ENCODE data around the gene RSPO4.

RSPO4 gene

GRCh38 chr20:955656-956055, 46.5 kb downstream of the RSPO4 start:
- Histone ChIP-seq H3K4me2 (ENCODE audit: low read length, poor library complexity, severe bottlenecking) (no peak overlapping the region), H3K4me3 (ENCODE audit: insufficient read depth in 1 of 2, low read depth in 1 of 2, low read length in 2 of 2) (no peak overlapping the region), H3K27me3 (ENCODE audit: control insufficient read depth in 1 of 2, insufficient read depth in 1 of 2, low read length in 2 of 2) (peaks cover 11 to 50% of the 10 kb centered on the region in 2 experiments), H4K8ac (ENCODE audit: low read length) (no peak overlapping the region), H4K91ac (ENCODE audit: low read length) (no peak overlapping the region), H3K14ac (ENCODE audit: low read length in 2 of 2) (no peak overlapping the region), H3K9me3 (ENCODE audit: control insufficient read depth, low read length) (no peaks in the 10 kb centered on the region), H2BK12ac (ENCODE audit: low read length in 2 of 2) (no peak overlapping the region), H3K23ac (ENCODE audit: low read length in 2 of 2) (no peak overlapping the region), H2BK15ac (ENCODE audit: low read depth, poor library complexity, severe bottlenecking) (no peak overlapping the region), H3K18ac (ENCODE audit: low read depth in 1 of 2, low read length in 2 of 2) (no peak overlapping the region), H2BK120ac (ENCODE audit: low read depth, low read length) (no peak overlapping the region), H2AFZ (ENCODE audit: low read depth, low read length) (no peak overlapping the region), H2AK5ac (ENCODE audit: low read length, severe bottlenecking) (no peak overlapping the region), H3K79me1 (replicated peaks; ENCODE audit: low read length, poor library complexity, severe bottlenecking) (no peaks in the 10 kb centered on the region), H3K36me3 (ENCODE audit: control insufficient read depth in 1 of 2, insufficient read depth in 2 of 2, low read depth in 1 of 2, low read length in 2 of 2) (no peaks in the 10 kb centered on the region), H3K4ac (ENCODE audit: low read depth in 1 of 2, low read length in 2 of 2) (no peak overlapping the region), H3K27ac (ENCODE audit: low read length, poor library complexity, severe bottlenecking) (no peak overlapping the region), H2BK5ac (ENCODE audit: low read depth, low read length, poor library complexity, severe bottlenecking) (no peak overlapping the region), H3K4me1 (ENCODE audit: control insufficient read depth, insufficient read depth, low read depth, low read length) (peaks cover 3% of the 10 kb centered on the region), H3K9ac (ENCODE audit: low read length) (no peak overlapping the region)
- 92% methylated on average over 5 of the region's 7 CpGs for WGBS
- DNase-seq = no peak

- WGBS = 40% methylated on average over 3 of the region's 3 CpGs
- no peak overlapping the region for H4K8ac ChIP-seq (ENCODE audit: low read length)
- no peak overlapping the region for H3K4ac ChIP-seq (ENCODE audit: low read depth in 1 of 2, low read length in 2 of 2)
These were observed 47.0 kb downstream of the RSPO4 start for GRCh38 chr20:955111-955510.

GRCh38 chr20:953742-954141, 48.4 kb downstream of the RSPO4 start:
- Histone ChIP-seq H3K4me3 (ENCODE audit: insufficient read depth in 1 of 2, low read depth in 1 of 2, low read length in 2 of 2) (no peak overlapping the region), H2BK15ac (ENCODE audit: low read depth, poor library complexity, severe bottlenecking) (no peak overlapping the region), H2BK5ac (ENCODE audit: low read depth, low read length, poor library complexity, severe bottlenecking) (no peak overlapping the region), H3K27ac (ENCODE audit: low read length, poor library complexity, severe bottlenecking) (no peak overlapping the region), H3K4me1 (ENCODE audit: control insufficient read depth, insufficient read depth, low read depth, low read length) (peaks cover 2% of the 10 kb centered on the region), H4K8ac (ENCODE audit: low read length) (no peak overlapping the region), H3K18ac (ENCODE audit: low read depth in 1 of 2, low read length in 2 of 2) (no peak overlapping the region), H2AK5ac (ENCODE audit: low read length, severe bottlenecking) (no peak overlapping the region), H2BK120ac (ENCODE audit: low read depth, low read length) (no peak overlapping the region), H3K36me3 (ENCODE audit: control insufficient read depth in 1 of 2, insufficient read depth in 2 of 2, low read depth in 1 of 2, low read length in 2 of 2) (no peaks in the 10 kb centered on the region), H2AFZ (ENCODE audit: low read depth, low read length) (no peak overlapping the region), H3K4ac (ENCODE audit: low read depth in 1 of 2, low read length in 2 of 2) (no peak overlapping the region), H3K9me3 (ENCODE audit: control insufficient read depth, low read length) (no peaks in the 10 kb centered on the region), H3K79me1 (replicated peaks; ENCODE audit: low read length, poor library complexity, severe bottlenecking) (no peaks in the 10 kb centered on the region), H3K23ac (ENCODE audit: low read length in 2 of 2) (no peak overlapping the region), H3K27me3 (ENCODE audit: control insufficient read depth in 1 of 2, insufficient read depth in 1 of 2, low read length in 2 of 2) (peaks cover 9 to 45% of the 10 kb centered on the region in 2 experiments), H2BK12ac (ENCODE audit: low read length in 2 of 2) (no peak overlapping the region), H3K9ac (ENCODE audit: low read length) (no peak overlapping the region), H3K4me2 (ENCODE audit: low read length, poor library complexity, severe bottlenecking) (no peak overlapping the region), H4K91ac (ENCODE audit: low read length) (no peak overlapping the region), H3K14ac (ENCODE audit: low read length in 2 of 2) (no peak overlapping the region)
- WGBS = 53% methylated on average over 9 of the region's 11 CpGs
- no peak for DNase-seq

More at GRCh38 chr20:955111-955510, 47.0 kb downstream of the RSPO4 start:
- H3K14ac ChIP-seq (ENCODE audit: low read length in 2 of 2) = no peak overlapping the region
- H2BK120ac ChIP-seq (ENCODE audit: low read depth, low read length) = no peak overlapping the region
- no peak overlapping the region for H3K4me2 ChIP-seq (ENCODE audit: low read length, poor library complexity, severe bottlenecking)
- H3K9me3 ChIP-seq (ENCODE audit: control insufficient read depth, low read length) = no peaks in the 10 kb centered on the region
- H3K79me1 ChIP-seq (replicated peaks; ENCODE audit: low read length, poor library complexity, severe bottlenecking) = no peaks in the 10 kb centered on the region
- no peak overlapping the region for H4K91ac ChIP-seq (ENCODE audit: low read length)
- no peak for DNase-seq
- peaks cover 11 to 48% of the 10 kb centered on the region in 2 experiments for H3K27me3 ChIP-seq (ENCODE audit: control insufficient read depth in 1 of 2, insufficient read depth in 1 of 2, low read length in 2 of 2)
- no peak overlapping the region for H2AK5ac ChIP-seq (ENCODE audit: low read length, severe bottlenecking)
- H3K9ac ChIP-seq (ENCODE audit: low read length) = no peak overlapping the region
- no peak overlapping the region for H3K27ac ChIP-seq (ENCODE audit: low read length, poor library complexity, severe bottlenecking)
- peaks cover 2% of the 10 kb centered on the region for H3K4me1 ChIP-seq (ENCODE audit: control insufficient read depth, insufficient read depth, low read depth, low read length)
- no peak overlapping the region for H3K18ac ChIP-seq (ENCODE audit: low read depth in 1 of 2, low read length in 2 of 2)
- no peak overlapping the region for H3K23ac ChIP-seq (ENCODE audit: low read length in 2 of 2)
- no peak overlapping the region for H2BK5ac ChIP-seq (ENCODE audit: low read depth, low read length, poor library complexity, severe bottlenecking)
- no peak overlapping the region for H2AFZ ChIP-seq (ENCODE audit: low read depth, low read length)
- no peak overlapping the region for H3K4me3 ChIP-seq (ENCODE audit: insufficient read depth in 1 of 2, low read depth in 1 of 2, low read length in 2 of 2)
- no peaks in the 10 kb centered on the region for H3K36me3 ChIP-seq (ENCODE audit: control insufficient read depth in 1 of 2, insufficient read depth in 2 of 2, low read depth in 1 of 2, low read length in 2 of 2)
- no peak overlapping the region for H2BK12ac ChIP-seq (ENCODE audit: low read length in 2 of 2)
- no peak overlapping the region for H2BK15ac ChIP-seq (ENCODE audit: low read depth, poor library complexity, severe bottlenecking)

- no peak overlapping the region for H3K14ac ChIP-seq (ENCODE audit: low read length in 2 of 2)
- H3K9ac ChIP-seq (ENCODE audit: low read length) = no peak overlapping the region
- H2AFZ ChIP-seq (ENCODE audit: low read depth, low read length) = no peak overlapping the region
- no peak overlapping the region for H2BK5ac ChIP-seq (ENCODE audit: low read depth, low read length, poor library complexity, severe bottlenecking)
- no peak overlapping the region for H3K4ac ChIP-seq (ENCODE audit: low read depth in 1 of 2, low read length in 2 of 2)
- DNase-seq = no peak
- peaks cover 2% of the 10 kb centered on the region for H3K4me1 ChIP-seq (ENCODE audit: control insufficient read depth, insufficient read depth, low read depth, low read length)
- no peak overlapping the region for H4K8ac ChIP-seq (ENCODE audit: low read length)
- H3K79me1 ChIP-seq (replicated peaks; ENCODE audit: low read length, poor library complexity, severe bottlenecking) = no peaks in the 10 kb centered on the region
- H3K4me3 ChIP-seq (ENCODE audit: insufficient read depth in 1 of 2, low read depth in 1 of 2, low read length in 2 of 2) = no peak overlapping the region
- H3K18ac ChIP-seq (ENCODE audit: low read depth in 1 of 2, low read length in 2 of 2) = no peak overlapping the region
- H3K27ac ChIP-seq (ENCODE audit: low read length, poor library complexity, severe bottlenecking) = no peak overlapping the region
- H3K9me3 ChIP-seq (ENCODE audit: control insufficient read depth, low read length) = no peaks in the 10 kb centered on the region
- WGBS = 72% methylated on average over 7 of the region's 8 CpGs
- H4K91ac ChIP-seq (ENCODE audit: low read length) = no peak overlapping the region
- no peaks in the 10 kb centered on the region for H3K36me3 ChIP-seq (ENCODE audit: control insufficient read depth in 1 of 2, insufficient read depth in 2 of 2, low read depth in 1 of 2, low read length in 2 of 2)
- H2BK12ac ChIP-seq (ENCODE audit: low read length in 2 of 2) = no peak overlapping the region
- H2BK15ac ChIP-seq (ENCODE audit: low read depth, poor library complexity, severe bottlenecking) = no peak overlapping the region
- no peak overlapping the region for H2AK5ac ChIP-seq (ENCODE audit: low read length, severe bottlenecking)
- H2BK120ac ChIP-seq (ENCODE audit: low read depth, low read length) = no peak overlapping the region
- peaks cover 7 to 45% of the 10 kb centered on the region in 2 experiments for H3K27me3 ChIP-seq (ENCODE audit: control insufficient read depth in 1 of 2, insufficient read depth in 1 of 2, low read length in 2 of 2)
- no peak overlapping the region for H3K23ac ChIP-seq (ENCODE audit: low read length in 2 of 2)
- H3K4me2 ChIP-seq (ENCODE audit: low read length, poor library complexity, severe bottlenecking) = no peak overlapping the region
These were observed 49.8 kb downstream of the RSPO4 start for GRCh38 chr20:952196-952795.

Measured in mesenchymal stem cell (in vitro differentiated cells and primary cell).